Cardiac septum (tissue), 1 donor: Measurements from ENCODE around the gene PARM1. TPM values are rescaled to one million over a fixed set of nuclear protein-coding genes. Genes with fewer than 3 reads are reported as not detected.

ENCODE experiments used
- DNase-seq: peaks from one replicate; pipeline ENCODE4 v3.0.0-alpha.2; 2020; ENCODE audit warnings: low spot score
- intact Hi-C: fragments of 100-400 bp; cut with DNase I; formaldehyde crosslinking; loops from one replicate; pipeline ENCODE4 v1.14.0; 2022
- long read RNA-seq: library from polyadenylated mRNA; unstranded; transcript quantifications from one replicate; pipeline ENCODE4 v2.0.0, GENCODE V29; 2021
- total RNA-seq: library from RNA; stranded (reverse); fragmentation: NEBNext Ultra II Directional; extraction: Animal tissue kit (Norgen Biotek cat#: 25700); gene quantifications from one replicate; pipeline ENCODE4 v1.2.1, GENCODE V29; 2021
- donor health status: DM: no; HTN: no; CAD: no.

The PARM1 gene
- 74.4 TPM for total RNA-seq
- long read RNA-seq, full-length matches to known transcripts: 67 of 110 reads
- long read RNA-seq, partial matches to known transcripts: 9 of 110 reads
- long read RNA-seq, other reads (novel, unspliced or antisense): 34 of 110 reads

- intact Hi-C loops: loop anchor here (2.0 to 10.0 kb wide), 4 partner anchors 56 to 582 kb away; partner anchors contain the start of genes RCHY1 and THAP6
Observed at GRCh38 chr4:74932832-74933561, at the start of gene PARM1. PARM1 (plus strand) TSS chr4:74933116; CDS start chr4:74933328, 212 bp downstream.

GRCh38 chr4:74884266-74884665 lies 48.6 kb upstream of the PARM1 start:
- intact Hi-C loops: no loop called here

More at GRCh38 chr4:74932832-74933561, at the start of gene PARM1:
- DNase-seq: peak; percentile 92

GRCh38 chr4:74886484-74886883 lies 46.4 kb upstream of the PARM1 start:
- intact Hi-C loops: no loop called here
- DNase-seq: no peak

More at GRCh38 chr4:74884266-74884665, 48.6 kb upstream of the PARM1 start:
- DNase-seq: no peak

GRCh38 chr4:74890341-74890740 lies 42.6 kb upstream of the PARM1 start:
- DNase-seq: no peak
- intact Hi-C loops: no loop called here

GRCh38 chr4:74891037-74891436 lies 41.9 kb upstream of the PARM1 start:
- intact Hi-C loops: no loop called here
- DNase-seq: no peak

- intact Hi-C loops: no loop called here
- no peak for DNase-seq
Observed at GRCh38 chr4:74893171-74893570, 39.7 kb upstream of the PARM1 start.

- intact Hi-C loops: no loop called here
- DNase-seq: no peak
Observed at GRCh38 chr4:74896595-74896994, 36.3 kb upstream of the PARM1 start.

- no peak for DNase-seq
- intact Hi-C loops: no loop called here
Observed at GRCh38 chr4:74897386-74897785, 35.5 kb upstream of the PARM1 start.

GRCh38 chr4:74900862-74901261 lies 32.1 kb upstream of the PARM1 start:
- no peak for DNase-seq
- intact Hi-C loops: no loop called here

- intact Hi-C loops: no loop called here
- no peak for DNase-seq
Observed at GRCh38 chr4:74904509-74905065, 28.3 kb upstream of the PARM1 start.

- DNase-seq: no peak
- intact Hi-C loops: no loop called here
Observed at GRCh38 chr4:74906771-74907170, 26.1 kb upstream of the PARM1 start.

- intact Hi-C loops: no loop called here
- DNase-seq: no peak
Observed at GRCh38 chr4:74919783-74920182, 13.1 kb upstream of the PARM1 start.

- intact Hi-C loops: no loop called here
Observed at GRCh38 chr4:74920704-74921103, 12.2 kb upstream of the PARM1 start.

GRCh38 chr4:74921490-74921889 lies 11.4 kb upstream of the PARM1 start:
- intact Hi-C loops: no loop called here
- DNase-seq: no peak

More at GRCh38 chr4:74920704-74921103, 12.2 kb upstream of the PARM1 start:
- no peak for DNase-seq

- intact Hi-C loops: no loop called here
- DNase-seq: no peak
Observed at GRCh38 chr4:74926007-74926406, 6.9 kb upstream of the PARM1 start.

GRCh38 chr4:74930162-74930561 lies 2.8 kb upstream of the PARM1 start:
- DNase-seq: no peak
- intact Hi-C loops: loop anchor here (5.0 to 10.0 kb wide), 3 partner anchors 53 to 585 kb away; partner anchors contain the start of genes RCHY1 and THAP6

- DNase-seq: no peak
- intact Hi-C loops: loop anchor here (5.0 to 10.0 kb wide), 3 partner anchors 54 to 583 kb away; partner anchors contain the start of genes RCHY1 and THAP6
Observed at GRCh38 chr4:74931376-74931775, 1.5 kb upstream of the PARM1 start.

GRCh38 chr4:74932010-74932409 lies 906 bp upstream of the PARM1 start:
- DNase-seq: no peak
- intact Hi-C loops: loop anchor here (2.0 to 10.0 kb wide), 4 partner anchors 55 to 583 kb away; partner anchors contain the start of genes RCHY1 and THAP6

GRCh38 chr4:74933562-74934015 lies 673 bp downstream of the PARM1 start:
- DNase-seq: no peak
- intact Hi-C loops: loop anchor here (2.0 to 10.0 kb wide), 5 partner anchors 37 to 581 kb away; partner anchors contain the start of genes RCHY1 and THAP6
